HepG2 (cell line): ENCODE results near the gene TPD52L2. TPM values are rescaled to one million over a fixed set of nuclear protein-coding genes. Genes with fewer than 3 reads are reported as not detected.
A peak's percentile ranks its signal among the peaks of the same experiment; 100 is the strongest.

Source experiments
- AHR ChIP-seq: IDR thresholded peaks from 2 replicates; pipeline ENCODE4 v1.6.1; 2018; ENCODE audit warnings: missing genetic modification reagents, missing compliant biosample characterization
- HOXD1 ChIP-seq: sonication (generic); formaldehyde crosslinking; IDR thresholded peaks from 2 replicates; pipeline ENCODE4 v1.5.0; 2020; ENCODE audit warnings: missing genetic modification reagents
- IRF2 ChIP-seq: IDR thresholded peaks from 2 replicates; pipeline ENCODE4 v1.6.1; 2018; ENCODE audit warnings: missing genetic modification reagents, missing compliant biosample characterization
- IRX3 ChIP-seq: sonication (generic); formaldehyde crosslinking; IDR thresholded peaks from 2 replicates; pipeline ENCODE4 v1.8.1; 2023; ENCODE audit warnings: mild to moderate bottlenecking, low read depth, missing genetic modification reagents, borderline replicate concordance
- MED1 ChIP-seq: sonication (generic); formaldehyde crosslinking; IDR thresholded peaks from 2 replicates; pipeline ENCODE4 v1.4.0; 2020; ENCODE audit warnings: missing genetic modification reagents
- MEIS2 ChIP-seq: sonication (generic); formaldehyde crosslinking; IDR thresholded peaks from 2 replicates; pipeline ENCODE4 v1.9.0; 2021; ENCODE audit warnings: mild to moderate bottlenecking, missing genetic modification reagents
- NR2F6 ChIP-seq, 2 experiments: IDR thresholded peaks; 2 replicates each; pipeline ENCODE4 v1.6.1; 2016; ENCODE audit warnings: antibody characterized with exemption in 1 of 2, mild to moderate bottlenecking in 1 of 2
- PHB2 ChIP-seq: fragments of 450-650 bp; IDR thresholded peaks from 2 replicates; pipeline ENCODE4 v1.6.1; 2018; ENCODE audit not compliant: partially characterized antibody
- TGIF2 ChIP-seq: IDR thresholded peaks from 2 replicates; pipeline ENCODE4 v1.6.1; 2016; ENCODE audit warnings: control low read depth, missing compliant biosample characterization
- WIZ ChIP-seq: sonication (generic); formaldehyde crosslinking; IDR thresholded peaks from 2 replicates; pipeline ENCODE4 v1.5.1; 2020; ENCODE audit warnings: mild to moderate bottlenecking, missing genetic modification reagents
- ZNF263 ChIP-seq: sonication (generic); formaldehyde crosslinking; IDR thresholded peaks from 2 replicates; pipeline ENCODE4 v1.4.0; 2020; ENCODE audit warnings: missing genetic modification reagents
- ZNF296 ChIP-seq: sonication (generic); formaldehyde crosslinking; conservative IDR thresholded peaks from 2 replicates; pipeline ENCODE4 v1.5.0; 2020; ENCODE audit warnings: mild to moderate bottlenecking, missing genetic modification reagents
- ZNF383 ChIP-seq: sonication (generic); formaldehyde crosslinking; IDR thresholded peaks from 2 replicates; pipeline ENCODE4 v1.4.0; 2020; ENCODE audit warnings: missing genetic modification reagents, mild to moderate bottlenecking, borderline replicate concordance
- ZNF552 ChIP-seq: sonication (generic); formaldehyde crosslinking; IDR thresholded peaks from 2 replicates; pipeline ENCODE4 v1.9.0; 2022; ENCODE audit warnings: missing genetic modification reagents, mild to moderate bottlenecking, borderline replicate concordance
- polyA plus RNA-seq, 8 experiments: library from polyadenylated mRNA; depleted of rRNA in 3 of 8; stranded (reverse) in 7 of 8; unstranded in 1 of 8; fragments of >200 nt; fragmentation: Illumina TruSeq in 4 of 8; extraction: Trizol in 4 of 8; gene quantifications; 2 replicates each; pipeline versions ENCODE4 v1.2.1 to v1.2.3, GENCODE V29; 2011 to 2016; ENCODE audit warnings: low read depth in 4 of 8, missing spikeins in 1 of 8, mixed read lengths in 1 of 8; ENCODE audit not compliant: insufficient read depth in 1 of 8
- total RNA-seq, 5 experiments: library from RNA; depleted of rRNA; stranded (reverse); fragments of >200 nt; fragmentation: Illumina TruSeq; extraction: Trizol; gene quantifications; 2 replicates each; pipeline ENCODE4 v1.2.3, GENCODE V29; 2016; ENCODE audit warnings: low read depth in 1 of 5
- TF ChIP-seq, protein P1 (sequence below): IDR thresholded peaks from 2 replicates; pipeline ENCODE4 v1.6.1; 2016
- TF ChIP-seq, protein P2 (sequence below): sonication (generic); formaldehyde crosslinking; IDR thresholded peaks from 2 replicates; pipeline ENCODE4 v1.4.0; 2020; ENCODE audit warnings: missing genetic modification reagents
- TF ChIP-seq, protein P3 (sequence below): sonication (generic); formaldehyde crosslinking; IDR thresholded peaks from 2 replicates; pipeline ENCODE4 v1.4.0; 2020; ENCODE audit warnings: mild to moderate bottlenecking, missing genetic modification reagents, borderline replicate concordance
- TF ChIP-seq, protein P4 (sequence below): sonication (generic); formaldehyde crosslinking; IDR thresholded peaks from 2 replicates; pipeline ENCODE4 v1.8.1; 2023; ENCODE audit warnings: mild to moderate bottlenecking, missing genetic modification reagents
- TF ChIP-seq, protein P5 (sequence below): sonication (generic); formaldehyde crosslinking; IDR thresholded peaks from 2 replicates; pipeline ENCODE4 v1.5.0; 2020; ENCODE audit warnings: missing genetic modification reagents

The TPD52L2 gene
- total and polyA plus RNA-seq, 2 of the 13 experiments (the other 11 are each of a cell fraction or from before 2014, with no cell fraction given): 156 to 184 TPM

DNA sequence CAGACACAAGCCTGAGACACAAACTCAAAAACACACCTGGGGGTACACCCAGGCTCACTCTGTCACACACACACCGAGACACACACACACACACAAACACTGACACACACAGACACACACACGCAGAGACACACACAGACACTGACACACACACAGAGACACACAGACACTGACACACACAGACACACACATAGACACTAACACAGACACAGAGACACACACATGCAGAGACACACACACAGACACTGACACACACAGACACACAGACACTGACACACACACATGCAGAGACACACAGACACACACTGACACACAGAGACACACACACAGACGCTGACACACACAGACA, 18.2 kb upstream of the TPD52L2 start (continued):
- TF ChIP-seq WIZ: no peak
- TF ChIP-seq, protein P1, sequence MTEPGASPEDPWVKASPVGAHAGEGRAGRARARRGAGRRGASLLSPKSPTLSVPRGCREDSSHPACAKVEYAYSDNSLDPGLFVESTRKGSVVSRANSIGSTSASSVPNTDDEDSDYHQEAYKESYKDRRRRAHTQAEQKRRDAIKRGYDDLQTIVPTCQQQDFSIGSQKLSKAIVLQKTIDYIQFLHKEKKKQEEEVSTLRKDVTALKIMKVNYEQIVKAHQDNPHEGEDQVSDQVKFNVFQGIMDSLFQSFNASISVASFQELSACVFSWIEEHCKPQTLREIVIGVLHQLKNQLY (CRISPR knock-in tag): no peak
- TF ChIP-seq, protein P2, sequence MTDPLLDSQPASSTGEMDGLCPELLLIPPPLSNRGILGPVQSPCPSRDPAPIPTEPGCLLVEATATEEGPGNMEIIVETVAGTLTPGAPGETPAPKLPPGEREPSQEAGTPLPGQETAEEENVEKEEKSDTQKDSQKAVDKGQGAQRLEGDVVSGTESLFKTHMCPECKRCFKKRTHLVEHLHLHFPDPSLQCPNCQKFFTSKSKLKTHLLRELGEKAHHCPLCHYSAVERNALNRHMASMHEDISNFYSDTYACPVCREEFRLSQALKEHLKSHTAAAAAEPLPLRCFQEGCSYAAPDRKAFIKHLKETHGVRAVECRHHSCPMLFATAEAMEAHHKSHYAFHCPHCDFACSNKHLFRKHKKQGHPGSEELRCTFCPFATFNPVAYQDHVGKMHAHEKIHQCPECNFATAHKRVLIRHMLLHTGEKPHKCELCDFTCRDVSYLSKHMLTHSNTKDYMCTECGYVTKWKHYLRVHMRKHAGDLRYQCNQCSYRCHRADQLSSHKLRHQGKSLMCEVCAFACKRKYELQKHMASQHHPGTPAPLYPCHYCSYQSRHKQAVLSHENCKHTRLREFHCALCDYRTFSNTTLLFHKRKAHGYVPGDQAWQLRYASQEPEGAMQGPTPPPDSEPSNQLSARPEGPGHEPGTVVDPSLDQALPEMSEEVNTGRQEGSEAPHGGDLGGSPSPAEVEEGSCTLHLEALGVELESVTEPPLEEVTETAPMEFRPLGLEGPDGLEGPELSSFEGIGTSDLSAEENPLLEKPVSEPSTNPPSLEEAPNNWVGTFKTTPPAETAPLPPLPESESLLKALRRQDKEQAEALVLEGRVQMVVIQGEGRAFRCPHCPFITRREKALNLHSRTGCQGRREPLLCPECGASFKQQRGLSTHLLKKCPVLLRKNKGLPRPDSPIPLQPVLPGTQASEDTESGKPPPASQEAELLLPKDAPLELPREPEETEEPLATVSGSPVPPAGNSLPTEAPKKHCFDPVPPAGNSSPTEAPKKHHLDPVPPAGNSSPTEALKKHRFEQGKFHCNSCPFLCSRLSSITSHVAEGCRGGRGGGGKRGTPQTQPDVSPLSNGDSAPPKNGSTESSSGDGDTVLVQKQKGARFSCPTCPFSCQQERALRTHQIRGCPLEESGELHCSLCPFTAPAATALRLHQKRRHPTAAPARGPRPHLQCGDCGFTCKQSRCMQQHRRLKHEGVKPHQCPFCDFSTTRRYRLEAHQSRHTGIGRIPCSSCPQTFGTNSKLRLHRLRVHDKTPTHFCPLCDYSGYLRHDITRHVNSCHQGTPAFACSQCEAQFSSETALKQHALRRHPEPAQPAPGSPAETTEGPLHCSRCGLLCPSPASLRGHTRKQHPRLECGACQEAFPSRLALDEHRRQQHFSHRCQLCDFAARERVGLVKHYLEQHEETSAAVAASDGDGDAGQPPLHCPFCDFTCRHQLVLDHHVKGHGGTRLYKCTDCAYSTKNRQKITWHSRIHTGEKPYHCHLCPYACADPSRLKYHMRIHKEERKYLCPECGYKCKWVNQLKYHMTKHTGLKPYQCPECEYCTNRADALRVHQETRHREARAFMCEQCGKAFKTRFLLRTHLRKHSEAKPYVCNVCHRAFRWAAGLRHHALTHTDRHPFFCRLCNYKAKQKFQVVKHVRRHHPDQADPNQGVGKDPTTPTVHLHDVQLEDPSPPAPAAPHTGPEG (CRISPR knock-in tag): no peak
- TF ChIP-seq AHR (CRISPR knock-in tag): no peak
- TF ChIP-seq ZNF263 (CRISPR knock-in tag): no peak
- TF ChIP-seq ZNF552 (CRISPR knock-in tag): no peak
- TF ChIP-seq HOXD1: no peak
- no peak for TF ChIP-seq TGIF2 (CRISPR knock-in tag)
- TF ChIP-seq, protein P3, sequence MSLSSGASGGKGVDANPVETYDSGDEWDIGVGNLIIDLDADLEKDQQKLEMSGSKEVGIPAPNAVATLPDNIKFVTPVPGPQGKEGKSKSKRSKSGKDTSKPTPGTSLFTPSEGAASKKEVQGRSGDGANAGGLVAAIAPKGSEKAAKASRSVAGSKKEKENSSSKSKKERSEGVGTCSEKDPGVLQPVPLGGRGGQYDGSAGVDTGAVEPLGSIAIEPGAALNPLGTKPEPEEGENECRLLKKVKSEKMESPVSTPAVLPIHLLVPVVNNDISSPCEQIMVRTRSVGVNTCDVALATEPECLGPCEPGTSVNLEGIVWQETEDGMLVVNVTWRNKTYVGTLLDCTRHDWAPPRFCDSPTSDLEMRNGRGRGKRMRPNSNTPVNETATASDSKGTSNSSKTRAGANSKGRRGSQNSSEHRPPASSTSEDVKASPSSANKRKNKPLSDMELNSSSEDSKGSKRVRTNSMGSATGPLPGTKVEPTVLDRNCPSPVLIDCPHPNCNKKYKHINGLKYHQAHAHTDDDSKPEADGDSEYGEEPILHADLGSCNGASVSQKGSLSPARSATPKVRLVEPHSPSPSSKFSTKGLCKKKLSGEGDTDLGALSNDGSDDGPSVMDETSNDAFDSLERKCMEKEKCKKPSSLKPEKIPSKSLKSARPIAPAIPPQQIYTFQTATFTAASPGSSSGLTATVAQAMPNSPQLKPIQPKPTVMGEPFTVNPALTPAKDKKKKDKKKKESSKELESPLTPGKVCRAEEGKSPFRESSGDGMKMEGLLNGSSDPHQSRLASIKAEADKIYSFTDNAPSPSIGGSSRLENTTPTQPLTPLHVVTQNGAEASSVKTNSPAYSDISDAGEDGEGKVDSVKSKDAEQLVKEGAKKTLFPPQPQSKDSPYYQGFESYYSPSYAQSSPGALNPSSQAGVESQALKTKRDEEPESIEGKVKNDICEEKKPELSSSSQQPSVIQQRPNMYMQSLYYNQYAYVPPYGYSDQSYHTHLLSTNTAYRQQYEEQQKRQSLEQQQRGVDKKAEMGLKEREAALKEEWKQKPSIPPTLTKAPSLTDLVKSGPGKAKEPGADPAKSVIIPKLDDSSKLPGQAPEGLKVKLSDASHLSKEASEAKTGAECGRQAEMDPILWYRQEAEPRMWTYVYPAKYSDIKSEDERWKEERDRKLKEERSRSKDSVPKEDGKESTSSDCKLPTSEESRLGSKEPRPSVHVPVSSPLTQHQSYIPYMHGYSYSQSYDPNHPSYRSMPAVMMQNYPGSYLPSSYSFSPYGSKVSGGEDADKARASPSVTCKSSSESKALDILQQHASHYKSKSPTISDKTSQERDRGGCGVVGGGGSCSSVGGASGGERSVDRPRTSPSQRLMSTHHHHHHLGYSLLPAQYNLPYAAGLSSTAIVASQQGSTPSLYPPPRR (CRISPR knock-in tag): 0 out of 2 replicates have a peak, but pooled peaks have one; percentile 40
- no peak for TF ChIP-seq IRX3 (CRISPR knock-in tag)
- TF ChIP-seq MEIS2 (CRISPR knock-in tag): no peak
- no peak for TF ChIP-seq IRF2 (CRISPR knock-in tag)
- TF ChIP-seq PHB2: peak; percentile 92
- TF ChIP-seq, protein P4, sequence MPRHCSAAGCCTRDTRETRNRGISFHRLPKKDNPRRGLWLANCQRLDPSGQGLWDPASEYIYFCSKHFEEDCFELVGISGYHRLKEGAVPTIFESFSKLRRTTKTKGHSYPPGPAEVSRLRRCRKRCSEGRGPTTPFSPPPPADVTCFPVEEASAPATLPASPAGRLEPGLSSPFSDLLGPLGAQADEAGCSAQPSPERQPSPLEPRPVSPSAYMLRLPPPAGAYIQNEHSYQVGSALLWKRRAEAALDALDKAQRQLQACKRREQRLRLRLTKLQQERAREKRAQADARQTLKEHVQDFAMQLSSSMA (CRISPR knock-in tag): 0 out of 2 replicates have a peak, but pooled peaks have one; percentile 11
- TF ChIP-seq, protein P5, sequence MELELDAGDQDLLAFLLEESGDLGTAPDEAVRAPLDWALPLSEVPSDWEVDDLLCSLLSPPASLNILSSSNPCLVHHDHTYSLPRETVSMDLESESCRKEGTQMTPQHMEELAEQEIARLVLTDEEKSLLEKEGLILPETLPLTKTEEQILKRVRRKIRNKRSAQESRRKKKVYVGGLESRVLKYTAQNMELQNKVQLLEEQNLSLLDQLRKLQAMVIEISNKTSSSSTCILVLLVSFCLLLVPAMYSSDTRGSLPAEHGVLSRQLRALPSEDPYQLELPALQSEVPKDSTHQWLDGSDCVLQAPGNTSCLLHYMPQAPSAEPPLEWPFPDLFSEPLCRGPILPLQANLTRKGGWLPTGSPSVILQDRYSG (CRISPR knock-in tag): no peak
- no peak for TF ChIP-seq MED1
- TF ChIP-seq NR2F6 (IDR thresholded peaks at IDR 0.05): no peak
- TF ChIP-seq NR2F6 (CRISPR knock-in tag; IDR thresholded peaks at IDR 0.05): no peak
- TF ChIP-seq ZNF296: 0 out of 2 replicates have a peak, but pooled peaks have one; percentile 45
- 0 out of 2 replicates have a peak, but pooled peaks have one; percentile 30 for TF ChIP-seq ZNF383 (CRISPR knock-in tag)
